T-cell (primary cell): Measurements from ENCODE around the gene CCDC63. TPM values are rescaled to one million over a fixed set of nuclear protein-coding genes. Genes with fewer than 3 reads are reported as not detected.

ENCODE experiments used
- ATAC-seq, 4 experiments: fragments of 200-7000 bp in 3 of 4; fragments of 150-1000 bp in 1 of 4; cut with Tn5 transposase; replicated peaks in 1 of 4; 1 replicate in 3 of 4; 2 replicates in 1 of 4; pipeline ENCODE4 v1.10.0; 2021; ENCODE audit warnings: moderate library complexity in 3 of 4, mild to moderate bottlenecking in 2 of 4, moderate number of reproducible peaks in 1 of 4
- CTCF ChIA-PET, 2 donors: fragments of 300-600 bp; sonication (Branson Sonifier 250); formaldehyde crosslinking; loops; one replicate each; lab custom pipeline; 2022; ENCODE audit warnings: antibody characterized with exemption in 2 of 2; lab: Charles Lee
- POLR2A ChIA-PET, 2 donors: fragments of 300-600 bp; sonication (Branson Sonifier 250); formaldehyde crosslinking; loops; one replicate each; lab custom pipeline; 2022; ENCODE audit warnings: antibody characterized with exemption in 2 of 2; lab: Charles Lee
- DNase-seq, 35 experiments: peaks; one replicate each; pipeline versions ENCODE4 v3.0.0 to v3.0.0-alpha.2; 2013 to 2023
- H3K27ac ChIP-seq: one replicate; pipeline ENCODE4 v1.5.1; 2013; ENCODE audit warnings: low read length
- H3K27me3 ChIP-seq, 2 experiments: replicated peaks in 1 of 2; 1 replicate in 1 of 2; 2 replicates in 1 of 2; pipeline versions ENCODE4 v1.6.1 to v1.7.0; 2013; ENCODE audit warnings: low read length in 1 of 2, mixed read lengths in 1 of 2; ENCODE audit not compliant: control insufficient read depth in 2 of 2, insufficient read depth in 2 of 2; ENCODE audit errors: extremely low read depth in 1 of 2
- H3K36me3 ChIP-seq, 2 donors: 1 replicate in 1 of 2; 2 replicates in 1 of 2; pipeline versions ENCODE4 v1.6.1 to v1.7.0; 2013; ENCODE audit warnings: low read length in 1 of 2; ENCODE audit not compliant: control insufficient read depth in 2 of 2, insufficient read depth in 1 of 2; ENCODE audit errors: extremely low read depth in 1 of 2
- H3K4me1 ChIP-seq, 2 experiments: 1 replicate in 1 of 2; 2 replicates in 1 of 2; pipeline versions ENCODE4 v1.6.1 to v1.7.0; 2013; ENCODE audit warnings: low read length in 2 of 2, mixed read lengths in 1 of 2; ENCODE audit not compliant: insufficient read depth in 2 of 2, control insufficient read depth in 1 of 2; ENCODE audit errors: extremely low read depth in 1 of 2
- H3K4me3 ChIP-seq, 2 donors: 1 replicate in 1 of 2; 2 replicates in 1 of 2; pipeline versions ENCODE4 v1.5.1 to v1.7.0; 2013; ENCODE audit warnings: mild to moderate bottlenecking in 2 of 2, low read length in 1 of 2, moderate library complexity in 1 of 2; ENCODE audit not compliant: control insufficient read depth in 1 of 2; ENCODE audit errors: extremely low read depth in 1 of 2
- H3K9me3 ChIP-seq: 2 replicates; pipeline ENCODE4 v1.7.0; 2013
- H3K27ac Mint-ChIP-seq, 2 donors: one replicate each; pipeline ENCODE4 v1.8.0; 2020 to 2021; ENCODE audit warnings: mild to moderate bottlenecking in 2 of 2, mixed read lengths in 2 of 2
- H3K27me3 Mint-ChIP-seq, 2 donors: one replicate each; pipeline ENCODE4 v1.8.0; 2021 to 2022; ENCODE audit warnings: mixed read lengths in 2 of 2
- H3K36me3 Mint-ChIP-seq: one replicate; pipeline ENCODE4 v1.8.0; 2021; ENCODE audit warnings: mixed read lengths
- H3K4me1 Mint-ChIP-seq, 3 donors: one replicate each; pipeline ENCODE4 v1.8.0; 2020 to 2022; ENCODE audit warnings: mixed read lengths in 3 of 3, mild to moderate bottlenecking in 1 of 3
- H3K4me3 Mint-ChIP-seq, 3 donors: one replicate each; pipeline ENCODE4 v1.8.0; 2020 to 2022; ENCODE audit warnings: mild to moderate bottlenecking in 3 of 3, mixed read lengths in 3 of 3, moderate library complexity in 3 of 3
- H3K9me3 Mint-ChIP-seq, 3 donors: one replicate each; pipeline ENCODE4 v1.8.0; 2020 to 2022; ENCODE audit warnings: mixed read lengths in 3 of 3
- WGBS: methylation state at CpG from one replicate; pipeline ENCODE4 v1.1.5; 2013; ENCODE audit warnings: missing lambda C conversion rate; ENCODE audit not compliant: insufficient coverage; 5-methylcytosine and 5-hydroxymethylcytosine counted together
- total RNA-seq, 35 experiments: library from RNA in 6 of 35; stranded (reverse) in 6 of 35; fragments of 120-200 nt in 1 of 35; gene quantifications; one replicate each; pipeline versions ENCODE4 v1.2.1 to v1.2.4 and lab custom pipeline; 2013 to 2026

CCDC63 gene
- total RNA-seq, 5 donors from 2014 or later (not counting 1 experiment from before 2014, with no cell fraction given) = not detected

GRCh38 chr12:110917467-110917866 is 70.7 kb downstream of the CCDC63 start:
- H3K36me3 ChIP-seq = no peaks in the 10 kb centered on the region
- no peak for DNase-seq
- no peak overlapping the region for H3K4me3 ChIP-seq
- 80% methylated on average over 5 of the region's 5 CpGs for WGBS
- ATAC-seq = no peak
- POLR2A ChIA-PET = interaction anchor here in 1 of 2 donors (0.8 kb wide), 1 partner anchor 1640 kb away, joined by 4 read pairs; no protein-coding TSS in a partner anchor
- H3K4me3 Mint-ChIP-seq = no peak overlapping the region
- H3K36me3 Mint-ChIP-seq = no peaks in the 10 kb centered on the region
- CTCF ChIA-PET = no interaction called here
- H3K4me1 Mint-ChIP-seq = no peaks in the 10 kb centered on the region
- no peaks in the 10 kb centered on the region for H3K9me3 ChIP-seq
- no peaks in the 10 kb centered on the region for H3K4me1 ChIP-seq
- H3K27ac ChIP-seq = no peak overlapping the region
- H3K9me3 Mint-ChIP-seq = no peaks in the 10 kb centered on the region
- H3K27ac Mint-ChIP-seq = no peak overlapping the region
- peaks cover 0 to 22% of the 10 kb centered on the region in 2 experiments for H3K27me3 ChIP-seq
- peaks cover 8 to 21% of the 10 kb centered on the region in 2 donors for H3K27me3 Mint-ChIP-seq

GRCh38 chr12:110917961-110918360 is 71.2 kb downstream of the CCDC63 start:
- ChIA-PET CTCF (no interaction called here), POLR2A (no interaction called here)
- Mint-ChIP-seq H3K36me3 (no peaks in the 10 kb centered on the region), H3K4me1 (no peaks in the 10 kb centered on the region), H3K27ac (no peak overlapping the region), H3K4me3 (no peak overlapping the region), H3K9me3 (no peaks in the 10 kb centered on the region), H3K27me3 (peaks cover 8 to 21% of the 10 kb centered on the region in 2 donors)
- 72% methylated on average over 6 of the region's 7 CpGs for WGBS
- Histone ChIP-seq H3K4me3 (no peak overlapping the region), H3K9me3 (no peaks in the 10 kb centered on the region), H3K36me3 (no peaks in the 10 kb centered on the region), H3K27ac (no peak overlapping the region), H3K27me3 (peaks cover 0 to 22% of the 10 kb centered on the region in 2 experiments), H3K4me1 (no peaks in the 10 kb centered on the region)
- ATAC-seq (no peak), DNase-seq (no peak)

- Mint-ChIP-seq H3K4me3 (no peak overlapping the region), H3K27ac (no peak overlapping the region), H3K9me3 (no peaks in the 10 kb centered on the region), H3K36me3 (no peaks in the 10 kb centered on the region), H3K4me1 (no peaks in the 10 kb centered on the region), H3K27me3 (peaks cover 8 to 21% of the 10 kb centered on the region in 2 donors)
- Histone ChIP-seq H3K27ac (no peak overlapping the region), H3K4me3 (no peak overlapping the region), H3K9me3 (no peaks in the 10 kb centered on the region), H3K36me3 (no peaks in the 10 kb centered on the region), H3K27me3 (peaks cover 0 to 22% of the 10 kb centered on the region in 2 experiments), H3K4me1 (no peaks in the 10 kb centered on the region)
- 69% methylated on average over 3 of the region's 5 CpGs for WGBS
- ATAC-seq = no peak
- DNase-seq = no peak
- CTCF ChIA-PET = no interaction called here
- POLR2A ChIA-PET = no interaction called here
These were observed 72.9 kb downstream of the CCDC63 start for GRCh38 chr12:110919720-110920119.

- ATAC-seq = no peak
These were observed 73.6 kb downstream of the CCDC63 start, which contains the start of gene MYL2 for GRCh38 chr12:110920324-110920910. Gene MYL2 (minus strand): TSS chr12:110920579. CDS start chr12:110920529, 50 bp downstream.

GRCh38 chr12:110921262-110921661 is 74.5 kb downstream of the CCDC63 start:
- Histone ChIP-seq H3K27ac (no peak overlapping the region), H3K9me3 (no peaks in the 10 kb centered on the region), H3K4me3 (no peak overlapping the region), H3K36me3 (no peaks in the 10 kb centered on the region), H3K27me3 (peaks cover 0 to 22% of the 10 kb centered on the region in 2 experiments), H3K4me1 (no peaks in the 10 kb centered on the region)
- WGBS = 96% methylated on average over 9 of the region's 10 CpGs
- ChIA-PET CTCF (no interaction called here), POLR2A (no interaction called here)
- no peak overlapping the region for H3K4me3 Mint-ChIP-seq
- no peak for ATAC-seq
- H3K4me1 Mint-ChIP-seq = no peaks in the 10 kb centered on the region
- no peak for DNase-seq
- H3K27ac Mint-ChIP-seq = no peak overlapping the region
- no peaks in the 10 kb centered on the region for H3K36me3 Mint-ChIP-seq
- no peaks in the 10 kb centered on the region for H3K9me3 Mint-ChIP-seq
- H3K27me3 Mint-ChIP-seq = peaks cover 11 to 20% of the 10 kb centered on the region in 2 donors

More at GRCh38 chr12:110920324-110920910, 73.6 kb downstream of the CCDC63 start, which contains the start of gene MYL2:
- no peak within 1 kb of the TSS for H3K27ac ChIP-seq
- H3K4me3 ChIP-seq = no peak within 1 kb of the TSS
- H3K9me3 ChIP-seq = no peaks in the 10 kb centered on the region
- H3K27ac Mint-ChIP-seq = no peak within 1 kb of the TSS
- no peaks in the 10 kb centered on the region for H3K4me1 Mint-ChIP-seq
- CTCF ChIA-PET = no interaction called here
- H3K36me3 ChIP-seq = no peaks in the 10 kb centered on the region
- peaks cover 8 to 21% of the 10 kb centered on the region in 2 donors for H3K27me3 Mint-ChIP-seq
- 85% methylated on average over 21 of the region's 22 CpGs for WGBS
- no peaks in the 10 kb centered on the region for H3K36me3 Mint-ChIP-seq
- H3K27me3 ChIP-seq = peaks cover 0 to 22% of the 10 kb centered on the region in 2 experiments
- DNase-seq = no peak
- POLR2A ChIA-PET = no interaction called here
- no peak within 1 kb of the TSS for H3K4me3 Mint-ChIP-seq
- no peaks in the 10 kb centered on the region for H3K4me1 ChIP-seq
- no peaks in the 10 kb centered on the region for H3K9me3 Mint-ChIP-seq

- Mint-ChIP-seq H3K4me1 (no peaks in the 10 kb centered on the region), H3K36me3 (no peaks in the 10 kb centered on the region), H3K9me3 (no peaks in the 10 kb centered on the region), H3K27me3 (peaks cover 11 to 15% of the 10 kb centered on the region in 2 donors), H3K4me3 (no peak overlapping the region), H3K27ac (no peak overlapping the region)
- WGBS = 81% methylated on average over 6 of the region's 7 CpGs
- DNase-seq (no peak), ATAC-seq (no peak)
- no peak overlapping the region for H3K4me3 ChIP-seq
- no peaks in the 10 kb centered on the region for H3K9me3 ChIP-seq
- H3K27ac ChIP-seq = no peak overlapping the region
- no peaks in the 10 kb centered on the region for H3K36me3 ChIP-seq
- H3K27me3 ChIP-seq = peaks cover 0 to 21% of the 10 kb centered on the region in 2 experiments
- ChIA-PET CTCF (no interaction called here), POLR2A (no interaction called here)
- H3K4me1 ChIP-seq = no peaks in the 10 kb centered on the region
These were observed 75.9 kb downstream of the CCDC63 start for GRCh38 chr12:110922652-110923051.
